Central memory CD4-positive, alpha-beta T cell (primary cell): Measurements from ENCODE around the gene NIPAL4.
"Not testable (repeated sequence)": the region's sequence is repeated elsewhere in the genome, so short reads cannot be mapped to it uniquely, and the experiment has no call there.

Source experiments
- DNase-seq: peaks from one replicate; pipeline ENCODE4 v3.0.0; 2022
- total RNA-seq, 3 experiments: gene quantifications; one replicate each; lab custom pipeline; 2026; lab: John Stamatoyannopoulos, UW

Gene NIPAL4
- total RNA-seq, result 0.44 to 5.1 (median 0.58) reads per million in 3 experiments

- no peak for DNase-seq
These were observed at the start of gene NIPAL4 for GRCh38 chr5:157459715-157460599. Gene NIPAL4 (plus strand): TSS chr5:157460213. CDS start chr5:157460321, 108 bp downstream.

GRCh38 chr5:157415838-157416237 lies 44.2 kb upstream of the NIPAL4 start:
- DNase-seq, result no peak

DNA sequence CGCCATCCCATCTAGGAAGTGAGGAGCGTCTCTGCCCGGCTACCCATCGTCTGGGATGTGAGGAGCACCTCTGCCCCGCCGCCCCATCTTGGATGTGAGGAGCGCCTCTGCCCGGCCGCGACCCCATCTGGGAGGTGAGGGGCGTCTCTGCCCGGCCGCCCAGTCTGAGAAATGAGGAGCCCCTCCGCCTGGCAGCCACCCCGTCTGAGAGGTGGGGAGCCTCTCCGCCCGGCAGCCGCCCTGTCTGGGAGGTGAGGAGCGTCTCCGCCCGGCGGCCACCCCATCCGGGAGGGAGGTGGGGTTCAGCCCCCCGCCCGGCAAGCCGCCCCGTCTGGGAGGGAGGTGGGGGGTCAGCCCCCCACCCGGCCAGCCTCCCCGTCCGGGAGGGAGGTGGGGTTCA lies 40.5 kb upstream of the NIPAL4 start:
- DNase-seq, result not testable (repeated sequence)

DNA sequence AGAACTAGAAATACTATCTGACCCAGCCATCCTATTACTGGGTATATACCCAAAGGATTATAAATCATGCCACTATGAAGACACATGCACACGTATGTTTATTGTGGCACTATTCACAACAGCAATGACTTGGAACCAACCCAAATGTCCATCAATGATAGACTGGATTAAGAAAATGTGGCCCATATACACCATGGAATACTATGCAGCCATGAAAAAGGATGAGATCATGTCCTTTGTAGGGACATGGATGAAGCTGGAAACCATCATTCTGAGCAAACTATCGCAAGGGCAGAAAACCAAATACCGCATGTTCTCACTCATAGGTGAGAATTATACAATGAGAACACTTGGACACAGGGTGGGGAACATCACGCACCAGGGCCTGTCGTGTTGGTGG lies 30.1 kb upstream of the NIPAL4 start:
- not testable (repeated sequence) for DNase-seq

DNA sequence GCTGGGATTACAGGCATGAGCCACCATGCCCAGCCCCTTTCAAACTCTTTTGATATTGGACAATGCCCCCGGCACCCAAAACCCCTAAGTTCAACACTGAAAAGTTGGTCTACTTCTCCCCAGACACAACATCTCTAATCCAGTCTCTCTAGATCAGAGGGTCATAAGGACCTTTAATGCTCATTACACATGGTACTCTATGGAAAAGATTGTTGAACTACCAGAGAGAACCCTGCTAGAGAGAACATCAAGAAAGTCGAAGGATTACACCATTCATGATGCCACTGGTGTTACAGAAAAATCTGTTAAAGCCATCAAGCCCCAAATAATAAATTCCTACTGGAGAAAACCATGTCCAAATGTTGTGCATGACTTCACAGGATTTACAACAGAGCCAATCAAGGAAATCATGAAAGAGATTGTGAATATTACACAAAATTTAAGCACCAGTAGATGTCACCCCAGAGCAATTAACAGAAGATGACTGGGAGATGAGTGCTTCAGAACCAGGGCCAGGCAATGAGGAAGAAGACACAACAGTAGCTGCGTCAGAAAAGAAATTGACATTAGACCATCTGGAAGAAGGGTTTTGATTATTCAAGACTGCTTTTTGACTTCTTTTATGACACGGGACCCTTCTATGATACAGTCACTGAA lies 28.3 kb upstream of the NIPAL4 start:
- DNase-seq, result peak; percentile 50

DNA sequence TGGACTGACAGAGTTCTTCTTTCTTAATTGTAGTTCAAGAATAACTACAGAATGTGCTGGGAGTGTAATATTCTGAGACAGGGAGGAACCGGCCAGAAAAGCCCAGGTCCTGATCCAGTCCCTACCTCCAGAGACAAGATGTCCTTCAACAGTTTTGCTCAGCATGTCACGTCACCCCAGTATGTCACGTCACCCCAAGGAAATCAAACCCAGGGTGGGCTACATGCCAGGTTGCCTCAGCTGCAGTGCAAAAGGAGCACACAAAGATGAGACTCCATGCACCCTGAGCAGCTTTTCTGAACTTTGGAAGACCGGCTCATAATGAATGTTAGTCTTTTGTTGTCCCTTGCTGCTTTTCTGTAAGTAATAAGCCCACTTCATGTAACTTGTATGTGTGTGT lies 25.9 kb upstream of the NIPAL4 start:
- no peak for DNase-seq

GRCh38 chr5:157443041-157443549 lies 16.9 kb upstream of the NIPAL4 start:
- no peak for DNase-seq

DNA sequence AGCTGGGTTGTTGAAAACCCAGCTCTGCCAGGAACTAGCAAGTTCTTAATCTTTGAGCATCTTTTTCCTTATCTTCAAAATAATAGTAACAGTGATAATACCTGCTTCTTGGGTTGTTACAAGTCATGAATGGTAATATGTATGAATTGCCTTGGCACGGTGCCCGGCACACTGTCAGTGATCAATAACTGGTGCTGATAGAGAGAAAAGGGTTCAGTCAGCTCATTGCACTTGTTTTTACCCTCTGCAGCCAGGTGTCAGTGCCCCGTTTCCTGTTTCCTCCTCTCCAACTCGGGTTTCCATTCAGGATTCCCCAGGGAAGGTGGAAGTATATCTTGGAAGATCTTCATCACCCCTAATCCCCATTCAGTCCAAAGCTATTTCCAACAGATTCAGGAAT lies 15.8 kb upstream of the NIPAL4 start:
- DNase-seq, result no peak

DNA sequence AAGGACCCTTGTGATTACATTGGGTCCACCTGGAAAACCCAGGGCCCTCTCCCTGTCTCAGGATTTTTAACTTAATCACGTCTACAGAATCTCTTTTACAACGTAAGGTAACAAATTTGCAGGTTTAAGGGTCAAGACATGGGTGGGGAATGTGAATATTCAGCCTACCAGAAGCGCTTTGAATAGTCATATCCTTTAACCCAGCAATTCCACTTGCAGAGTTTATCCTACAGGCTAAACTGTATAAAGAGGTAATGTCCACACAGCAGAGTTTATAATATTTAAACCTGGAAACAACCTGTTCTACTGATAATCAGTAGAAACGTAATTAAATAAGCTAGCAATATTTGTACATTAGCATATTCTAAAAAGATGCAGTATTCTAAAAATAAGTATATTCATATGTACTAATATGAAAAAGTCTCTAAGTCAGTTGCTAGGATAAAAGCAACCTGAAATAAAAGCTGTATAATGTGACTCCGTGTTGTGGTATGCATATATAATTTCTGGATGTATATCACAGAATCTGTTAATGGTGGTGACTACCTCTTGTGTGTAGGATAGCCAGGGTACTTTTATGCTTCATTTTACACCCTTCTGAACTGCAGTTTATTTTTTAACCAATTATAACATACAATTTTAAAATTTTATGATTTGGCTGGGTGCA lies 14.1 kb upstream of the NIPAL4 start:
- DNase-seq, result no peak

DNA sequence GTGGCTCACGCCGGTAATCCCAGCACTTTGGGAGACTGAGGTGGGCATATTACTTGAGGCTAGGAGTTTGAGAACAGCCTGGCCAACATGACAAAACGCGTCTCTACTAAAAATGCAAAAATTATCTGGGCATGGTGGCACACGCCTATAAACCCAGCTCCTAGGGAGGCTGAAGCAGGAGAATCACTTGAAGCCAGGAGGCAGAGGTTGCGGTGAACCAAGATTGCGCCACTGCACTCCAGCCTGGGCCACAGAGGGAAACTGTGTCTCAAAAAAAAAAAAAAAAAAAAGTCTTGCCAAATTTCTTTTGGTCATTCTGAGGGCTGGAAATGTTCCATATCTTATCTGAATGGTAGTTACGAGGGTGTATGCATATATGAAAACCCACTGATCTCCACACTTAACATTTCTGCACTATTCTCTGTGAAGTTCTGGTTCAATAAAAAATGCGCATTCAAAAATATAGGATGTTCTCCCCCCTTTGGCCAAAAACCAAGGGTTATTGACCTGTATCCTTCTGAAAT lies 13.5 kb upstream of the NIPAL4 start:
- no peak for DNase-seq

- DNase-seq, result no peak
These were observed 12.8 kb upstream of the NIPAL4 start for GRCh38 chr5:157447201-157447637.

GRCh38 chr5:157449011-157449723 lies 10.8 kb upstream of the NIPAL4 start:
- no peak for DNase-seq

DNA sequence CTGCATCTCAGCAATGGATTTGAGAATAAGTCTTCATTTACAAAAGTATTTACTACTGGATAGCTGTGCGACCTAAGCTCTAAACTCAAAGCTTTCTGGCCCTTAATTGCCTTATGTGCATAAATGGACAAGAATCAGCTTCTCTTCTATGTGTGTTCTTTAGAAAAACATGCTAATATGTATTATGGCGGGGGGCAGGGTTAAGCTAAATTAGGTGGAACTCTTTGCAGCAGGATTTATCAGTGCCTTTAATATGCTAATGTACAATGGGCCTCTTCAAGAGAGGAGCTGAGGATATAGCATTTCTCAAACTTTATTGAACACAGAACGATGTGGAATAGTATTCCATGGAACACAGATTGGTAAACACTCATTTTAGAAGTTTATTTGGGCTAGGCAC lies 10.0 kb upstream of the NIPAL4 start:
- no peak for DNase-seq

- no peak for DNase-seq
These were observed 8.2 kb upstream of the NIPAL4 start for GRCh38 chr5:157451806-157452205.

GRCh38 chr5:157454273-157454672 lies 5.7 kb upstream of the NIPAL4 start:
- DNase-seq, result no peak

DNA sequence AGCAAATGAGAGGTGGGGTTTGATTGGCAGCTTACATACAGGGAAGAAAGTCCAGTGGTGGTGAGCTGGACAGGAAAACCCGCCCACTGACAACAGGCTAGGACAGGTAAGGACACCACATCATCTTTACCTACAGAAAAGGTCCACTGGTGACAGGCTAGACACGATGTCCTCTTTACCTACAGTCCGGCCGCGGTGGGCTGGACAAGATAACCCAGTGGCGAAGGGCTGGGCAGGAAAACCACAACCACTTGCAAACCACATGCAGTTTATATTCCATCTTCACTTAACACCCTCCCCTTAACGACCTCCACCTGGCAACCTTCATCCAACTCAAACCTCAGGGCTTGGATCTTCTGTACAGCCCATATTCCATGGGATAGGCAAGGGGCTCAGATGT lies 5.0 kb upstream of the NIPAL4 start:
- DNase-seq, result no peak

GRCh38 chr5:157456301-157456700 lies 3.7 kb upstream of the NIPAL4 start:
- no peak for DNase-seq

- no peak for DNase-seq
These were observed 2.6 kb upstream of the NIPAL4 start for GRCh38 chr5:157457391-157457790.

GRCh38 chr5:157458835-157459234 lies 1.2 kb upstream of the NIPAL4 start:
- DNase-seq, result no peak

DNA sequence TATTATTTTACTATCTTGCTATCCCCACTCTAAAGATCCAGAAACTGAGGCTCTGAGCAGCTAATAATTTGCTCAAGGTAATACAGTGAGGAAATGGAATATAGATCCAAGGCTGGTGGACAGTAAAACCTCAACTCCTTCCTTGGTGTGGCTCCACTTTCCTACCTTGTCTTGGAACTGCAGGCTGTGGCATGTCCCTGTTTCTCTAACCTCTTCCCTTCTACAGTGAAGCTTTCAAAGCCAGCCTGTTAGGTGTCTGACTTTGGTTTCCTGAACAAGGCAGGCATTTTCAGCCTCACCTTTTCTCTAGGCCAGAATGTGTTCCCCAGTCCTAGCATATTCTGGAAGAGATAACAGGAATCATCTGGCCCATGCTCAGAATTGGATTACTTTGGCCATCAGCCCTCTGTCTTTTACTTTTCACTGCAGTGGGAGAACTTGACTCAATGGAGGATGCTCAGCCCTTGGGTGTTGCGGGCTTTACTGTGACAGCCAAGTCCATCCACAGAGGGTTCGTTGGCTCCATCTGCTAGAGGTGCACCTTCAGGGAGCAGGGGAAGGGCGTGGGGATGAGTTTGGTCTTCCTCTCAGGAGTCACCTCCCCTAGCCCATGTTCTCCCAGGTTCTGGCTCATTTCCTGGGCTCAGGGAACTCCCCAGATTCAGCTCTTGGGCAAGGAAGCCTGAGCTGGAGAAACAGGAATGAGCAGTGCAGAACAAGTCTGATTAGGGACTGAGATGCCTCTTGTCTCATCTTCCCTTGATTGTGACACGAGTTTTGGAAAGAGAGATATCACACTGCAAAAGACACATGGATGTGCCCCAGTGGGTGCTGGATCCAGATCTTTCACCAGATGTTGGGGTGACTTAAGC lies 1.1 kb downstream of the NIPAL4 start:
- no peak for DNase-seq

GRCh38 chr5:157463081-157463480 lies 3.1 kb downstream of the NIPAL4 start:
- no peak for DNase-seq
